Measurements from ENCODE around the gene RBMS3. TPM values are rescaled to one million over a fixed set of nuclear protein-coding genes. Genes with fewer than 3 reads are reported as not detected.

The RBMS3 gene
- total and polyA plus RNA-seq, 2 of the 13 experiments (the other 11 are each of a cell fraction or from before 2014, with no cell fraction given): not detected

- TF ChIP-seq SKIL (CRISPR knock-in tag; IDR thresholded peaks at IDR 0.05; ENCODE audit: borderline replicate concordance) (no peak), ZNF34 (CRISPR knock-in tag; IDR thresholded peaks at IDR 0.05; ENCODE audit: borderline replicate concordance) (no peak)
These were observed 101.5 kb downstream of the RBMS3 start (continued) for GRCh38 chr3:29382409-29382808.

GRCh38 chr3:29382845-29383244 is 102.0 kb downstream of the RBMS3 start:
- TF ChIP-seq ZNF260 (CRISPR knock-in tag; IDR thresholded peaks at IDR 0.05; ENCODE audit: borderline replicate concordance, low read depth): no peak
- TF ChIP-seq ZNF605 (CRISPR knock-in tag; IDR thresholded peaks at IDR 0.05): no peak
- TF ChIP-seq HNF4G (IDR thresholded peaks at IDR 0.05; ENCODE audit: borderline replicate concordance, low read depth, low read length): no peak
- TF ChIP-seq HNF4G (CRISPR knock-in tag; IDR thresholded peaks at IDR 0.05; ENCODE audit: borderline replicate concordance, low read depth): no peak
- no peak for TF ChIP-seq BRCA1 (CRISPR knock-in tag; IDR thresholded peaks at IDR 0.05)
- TF ChIP-seq FOXJ3 (CRISPR knock-in tag; IDR thresholded peaks at IDR 0.05; ENCODE audit: borderline replicate concordance): no peak
- TF ChIP-seq ZNF549 (CRISPR knock-in tag; IDR thresholded peaks at IDR 0.05): no peak
- no peak for TF ChIP-seq AGO2 (optimal IDR thresholded peaks at IDR 0.05; ENCODE audit: low read depth, low read length)
- TF ChIP-seq ZNF280B (CRISPR knock-in tag; IDR thresholded peaks at IDR 0.05; ENCODE audit: borderline replicate concordance): no peak
- TF ChIP-seq ARNT2 (CRISPR knock-in tag; IDR thresholded peaks at IDR 0.05; ENCODE audit: low read depth): no peak
- no peak for TF ChIP-seq ZNF720 (CRISPR knock-in tag; IDR thresholded peaks at IDR 0.05)
- TF ChIP-seq WIZ (CRISPR knock-in tag; IDR thresholded peaks at IDR 0.05): no peak
- no peak for TF ChIP-seq MED13 (CRISPR knock-in tag; IDR thresholded peaks at IDR 0.05)
- H3K9ac ChIP-seq (ENCODE audit: insufficient read depth, low read depth, low read length): no peak overlapping the region
- DNase-seq (ENCODE audit: low spot score) (no peak), ATAC-seq (no peak), FAIRE-seq (no peak)
- no peaks in the 10 kb centered on the region for H3K27me3 ChIP-seq (ENCODE audit: control insufficient read depth in 1 of 2, insufficient read depth in 2 of 2, low read length in 2 of 2)
- in situ Hi-C loops (cut with HindIII; ENCODE audit: extremely low pct_ligation_motif_present, low pct_unique_long_range_greater_than_20kb) (no loop called here), intact Hi-C loops (cut with micrococcal nuclease; ENCODE audit: unreplicated experiment) (no loop called here)
- H3K79me2 ChIP-seq (ENCODE audit: insufficient read depth, low read length): no peaks in the 10 kb centered on the region
- H3K4me3 ChIP-seq (replicated peaks in 1 of 3; ENCODE audit: insufficient read depth in 1 of 3, low read depth in 2 of 3, low read length in 3 of 3): no peak overlapping the region
- no peak overlapping the region for H2AFZ ChIP-seq (ENCODE audit: low read length)
- no TSS peak for BruUV-seq (replicated peaks)
- H3K27ac ChIP-seq (ENCODE audit: extremely low read length, insufficient read depth, low read length): no peak overlapping the region
- POLR2A ChIA-PET: no interaction called here
- CTCF ChIA-PET (ENCODE audit: low intra/inter-chr PET ratio, low total read pairs): no interaction called here
- no peak overlapping the region for H3K4me2 ChIP-seq (ENCODE audit: low read depth, low read length)
- no peaks in the 10 kb centered on the region for H4K20me1 ChIP-seq (ENCODE audit: insufficient read depth, low read length)
- 0% methylated on average over 1 of the region's 1 CpG for WGBS (ENCODE audit: low lambda C conversion rate)
- no peaks in the 10 kb centered on the region for H3K36me3 ChIP-seq (replicated peaks in 1 of 2; ENCODE audit: control insufficient read depth in 1 of 2, insufficient read depth in 2 of 2, low read length in 2 of 2)
- H3K9me3 ChIP-seq (ENCODE audit: low read length): no peaks in the 10 kb centered on the region
- no peaks in the 10 kb centered on the region for H3K4me1 ChIP-seq (ENCODE audit: insufficient read depth, low read length)
